HG02943 (cell line): ENCODE data around the gene UBR1.
"Not testable (repeated sequence)": the region's sequence is repeated elsewhere in the genome, so short reads cannot be mapped to it uniquely, and the experiment has no call there.

Experiments used
- ATAC-seq: cut with Tn5 transposase; IDR thresholded peaks from one replicate; pipeline ENCODE4 v1.9.1; 2021; ENCODE audit warnings: mild to moderate bottlenecking, low read depth, moderate library complexity; ENCODE audit not compliant: unreplicated experiment

The UBR1 gene

DNA sequence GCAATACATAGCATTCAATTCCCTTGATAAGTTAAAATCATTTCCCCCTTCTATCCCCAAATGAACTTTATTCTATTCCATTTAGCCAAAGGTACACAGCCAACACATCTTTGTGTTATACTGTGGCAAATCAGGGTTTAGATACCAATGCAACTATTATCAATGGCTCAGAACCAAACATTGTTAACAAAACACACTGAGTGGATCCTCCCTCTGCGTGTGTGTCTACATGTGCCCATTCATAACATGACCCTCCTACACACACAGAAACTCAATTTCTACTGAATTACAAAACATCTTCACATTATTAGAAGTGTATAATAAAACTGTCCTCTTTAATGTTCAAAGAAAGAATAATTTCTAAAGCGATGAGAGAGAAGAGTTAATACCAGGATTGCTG is 186.5 kb downstream of the UBR1 start:
- no peak for ATAC-seq

- ATAC-seq, result no peak
Measured at GRCh38 chr15:42918047-42918446, 187.8 kb downstream of the UBR1 start.

GRCh38 chr15:42915654-42916315 is 190.1 kb downstream of the UBR1 start:
- ATAC-seq, result no peak

GRCh38 chr15:42914728-42915497 is 190.9 kb downstream of the UBR1 start:
- no peak for ATAC-seq

DNA sequence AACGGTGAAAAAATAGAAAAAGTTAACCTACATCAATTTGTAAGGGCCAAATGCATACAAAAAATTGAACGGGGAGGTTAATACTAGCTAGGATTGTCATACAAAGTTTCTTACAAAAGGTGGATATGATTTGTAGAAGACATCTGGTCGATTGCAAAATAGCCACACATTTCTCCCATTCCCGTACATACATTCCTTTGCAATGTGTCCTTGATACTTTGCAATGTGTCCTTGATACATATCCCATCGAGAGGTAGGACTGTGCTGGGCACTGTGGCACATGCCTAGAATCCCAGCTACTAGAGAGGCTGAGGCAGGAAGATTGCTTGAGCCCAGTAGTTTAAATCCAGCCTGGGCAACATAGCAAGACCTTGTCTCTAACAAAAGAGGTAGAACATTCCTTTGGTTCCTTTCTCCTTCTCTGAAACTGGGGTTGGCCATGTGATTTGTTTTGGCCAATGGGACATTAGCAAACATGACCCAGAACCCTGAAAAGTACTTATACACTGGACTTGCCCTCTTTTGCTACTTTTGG is 194.7 kb downstream of the UBR1 start:
- ATAC-seq, result no peak

GRCh38 chr15:42908538-42908937 is 197.3 kb downstream of the UBR1 start:
- ATAC-seq, result no peak

- no peak for ATAC-seq
Measured at GRCh38 chr15:42903388-42904324, 202.2 kb downstream of the UBR1 start.

DNA sequence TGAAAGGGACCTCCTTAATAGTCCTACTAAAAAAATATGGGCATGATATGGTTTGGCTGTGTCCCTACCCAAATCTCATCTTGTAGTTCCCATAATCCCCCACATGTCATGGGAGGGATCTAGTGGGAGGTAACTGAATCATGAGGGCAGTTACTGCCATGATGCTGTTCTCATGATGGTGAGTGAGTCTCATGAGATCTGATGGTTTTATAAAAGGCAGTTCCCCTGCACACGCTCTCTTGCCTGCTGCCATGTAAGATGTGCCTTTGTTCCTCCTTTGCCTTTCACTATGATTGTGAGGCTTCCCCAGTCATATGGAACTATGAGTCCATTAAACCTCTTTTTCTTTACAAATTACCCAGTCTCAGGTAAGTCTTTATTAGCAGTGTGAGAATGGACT is 211.9 kb downstream of the UBR1 start:
- not testable (repeated sequence) for ATAC-seq
